Fibroblast of gingiva (primary cell): Measurements from ENCODE around the gene UBAC2.
A peak's percentile ranks its signal among the peaks of the same experiment; 100 is the strongest.

ENCODE experiments used
- DNase-seq: peaks from one replicate; pipeline ENCODE4 v3.0.0-alpha.2; 2011; ENCODE audit warnings: low read depth

UBAC2 gene

GRCh38 chr13:99339230-99339721, 138.6 kb downstream of the UBAC2 start:
- DNase-seq, result no peak

- peak; percentile 42 for DNase-seq
Observed at GRCh38 chr13:99339736-99340397, 139.2 kb downstream of the UBAC2 start.

- DNase-seq, result no peak
Observed at GRCh38 chr13:99340638-99341037, 140.0 kb downstream of the UBAC2 start.

GRCh38 chr13:99341969-99342722, 141.5 kb downstream of the UBAC2 start:
- no peak for DNase-seq

- no peak for DNase-seq
Observed at GRCh38 chr13:99342723-99343315, 142.2 kb downstream of the UBAC2 start.

- no peak for DNase-seq
Observed at GRCh38 chr13:99344610-99345208, 144.1 kb downstream of the UBAC2 start.

GRCh38 chr13:99345345-99345744, 144.7 kb downstream of the UBAC2 start:
- no peak for DNase-seq

- no peak for DNase-seq
Observed at GRCh38 chr13:99346335-99347042, 145.8 kb downstream of the UBAC2 start.

- DNase-seq, result no peak
Observed at GRCh38 chr13:99347335-99347878, 146.8 kb downstream of the UBAC2 start.

- no peak for DNase-seq
Observed at GRCh38 chr13:99347911-99348451, 147.3 kb downstream of the UBAC2 start.

- DNase-seq, result no peak
Observed at GRCh38 chr13:99350191-99350590, 149.5 kb downstream of the UBAC2 start.

GRCh38 chr13:99351772-99352171, 151.1 kb downstream of the UBAC2 start:
- DNase-seq, result no peak

GRCh38 chr13:99352351-99353245, 151.9 kb downstream of the UBAC2 start:
- no peak for DNase-seq

- DNase-seq, result no peak
Observed at GRCh38 chr13:99353246-99353600, 152.6 kb downstream of the UBAC2 start.

GRCh38 chr13:99353836-99354235, 153.2 kb downstream of the UBAC2 start:
- no peak for DNase-seq

GRCh38 chr13:99354371-99354951, 153.8 kb downstream of the UBAC2 start:
- DNase-seq, result peak; percentile 75

GRCh38 chr13:99355267-99356011, 154.8 kb downstream of the UBAC2 start:
- no peak for DNase-seq

GRCh38 chr13:99356012-99356261, 155.3 kb downstream of the UBAC2 start:
- no peak for DNase-seq

- peak; percentile 87 for DNase-seq
Observed at GRCh38 chr13:99356262-99357091, 155.8 kb downstream of the UBAC2 start.
